Central memory CD4-positive, alpha-beta T cell (primary cell): ENCODE measurements around the gene SCG5.
"Not testable (repeated sequence)": the region's sequence is repeated elsewhere in the genome, so short reads cannot be mapped to it uniquely, and the experiment has no call there.

Experiments
- DNase-seq: peaks from one replicate; pipeline ENCODE4 v3.0.0; 2022
- total RNA-seq, 3 experiments: gene quantifications; one replicate each; lab custom pipeline; 2026; lab: John Stamatoyannopoulos, UW

The SCG5 gene, protein sequence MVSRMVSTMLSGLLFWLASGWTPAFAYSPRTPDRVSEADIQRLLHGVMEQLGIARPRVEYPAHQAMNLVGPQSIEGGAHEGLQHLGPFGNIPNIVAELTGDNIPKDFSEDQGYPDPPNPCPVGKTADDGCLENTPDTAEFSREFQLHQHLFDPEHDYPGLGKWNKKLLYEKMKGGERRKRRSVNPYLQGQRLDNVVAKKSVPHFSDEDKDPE
- total RNA-seq, result 0.05 to 0.19 (median 0.07) reads per million in 3 experiments

GRCh38 chr15:32641517-32642059 lies at the start of gene SCG5:
Gene SCG5 (plus strand): TSS chr15:32641710. CDS start chr15:32643593, 1,883 bp downstream.
- DNase-seq, result no peak

DNA sequence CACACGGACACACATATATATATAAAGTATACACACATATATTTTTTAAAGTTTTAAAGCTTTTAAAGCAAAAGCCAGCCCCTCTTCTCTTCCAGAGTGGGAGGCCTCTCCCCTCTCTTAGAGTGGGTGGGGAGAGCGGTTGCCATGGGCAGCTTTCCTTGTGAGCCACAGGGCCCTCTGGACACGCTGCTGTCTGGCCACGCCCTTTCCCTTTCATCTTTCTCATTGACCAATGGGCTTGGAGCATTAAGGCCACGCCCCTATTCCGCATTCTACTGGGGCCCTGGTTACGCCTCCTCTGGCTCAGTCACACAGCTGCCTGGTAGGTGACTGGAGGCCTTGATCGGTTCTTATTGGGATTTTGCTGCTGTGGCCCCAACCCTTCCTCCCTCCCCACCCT lies 48.4 kb upstream of the SCG5 start, which contains the start of gene GOLGA8N:
Gene GOLGA8N, plus strand, starts transcription at position 306 of the 400 bp plus-strand sequence.
- DNase-seq, result not testable (repeated sequence)

GRCh38 chr15:32609518-32609917 lies 32.0 kb upstream of the SCG5 start:
- DNase-seq, result not testable (repeated sequence)

DNA sequence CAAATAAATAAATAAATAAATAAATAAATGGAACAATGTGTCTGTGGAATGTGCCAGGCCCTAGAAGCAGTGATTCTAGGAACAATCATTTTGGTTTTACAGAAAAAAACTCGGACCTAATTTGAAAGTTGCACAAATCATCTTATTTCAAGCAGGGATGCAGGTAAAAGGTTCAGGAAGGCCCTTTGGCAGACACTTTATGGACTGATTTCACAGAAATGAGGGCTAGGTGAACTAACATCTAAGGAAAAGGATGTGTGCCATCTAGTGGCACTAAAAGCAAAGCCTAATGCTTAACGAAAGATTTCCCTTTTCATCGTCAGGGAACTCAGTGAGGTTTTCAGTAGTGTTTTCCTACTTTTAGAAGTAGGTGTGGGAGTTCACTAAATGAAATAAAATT lies 30.8 kb upstream of the SCG5 start:
- DNase-seq, result not testable (repeated sequence)

GRCh38 chr15:32614712-32615050 lies 26.8 kb upstream of the SCG5 start:
- not testable (repeated sequence) for DNase-seq

DNA sequence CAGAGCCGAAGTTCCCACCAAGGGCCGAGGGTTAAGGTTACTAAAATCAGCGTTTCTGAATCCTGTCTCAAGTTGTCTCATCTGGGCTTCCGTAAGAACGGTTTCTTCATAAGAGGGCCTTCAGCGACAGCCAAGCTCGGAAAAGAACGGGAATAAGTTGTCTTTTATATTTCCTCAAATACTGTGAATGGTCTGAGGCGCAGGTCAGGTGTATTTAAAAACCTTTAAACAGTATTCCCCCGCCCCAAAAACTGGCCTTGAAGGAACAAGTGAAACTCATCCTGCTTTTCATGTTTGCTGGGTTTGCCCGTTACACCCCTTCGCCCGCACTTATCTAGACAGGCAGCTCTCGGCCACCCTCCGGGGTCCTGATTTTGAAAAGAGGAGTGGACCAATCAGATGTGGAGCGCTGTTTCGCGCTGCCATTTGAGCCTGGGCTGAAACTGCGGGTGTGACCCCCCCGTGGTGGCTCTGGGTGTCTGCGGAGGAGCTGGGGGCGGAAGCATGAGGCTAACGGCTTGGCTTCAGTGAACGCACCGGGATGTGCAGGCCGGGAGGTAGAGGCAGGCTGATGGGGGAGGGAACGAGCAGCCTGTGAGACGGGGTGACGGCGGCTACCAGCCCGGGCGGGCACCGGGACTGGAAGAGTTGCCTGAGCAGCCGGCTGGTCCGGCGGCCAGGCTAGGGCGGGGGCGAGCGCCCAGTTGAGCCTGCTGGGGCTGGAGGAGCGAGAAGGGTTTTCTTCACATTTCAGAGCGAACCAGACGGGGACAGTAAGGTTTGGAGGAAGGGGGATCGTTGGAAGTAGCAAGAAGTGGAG lies 26.2 kb upstream of the SCG5 start, which contains the start of gene ARHGAP11A:
Gene ARHGAP11A, plus strand, starts transcription at position 454 of the 820 bp plus-strand sequence. CDS start 708 bp downstream, outside the sequence.
- peak; percentile 86 for DNase-seq

DNA sequence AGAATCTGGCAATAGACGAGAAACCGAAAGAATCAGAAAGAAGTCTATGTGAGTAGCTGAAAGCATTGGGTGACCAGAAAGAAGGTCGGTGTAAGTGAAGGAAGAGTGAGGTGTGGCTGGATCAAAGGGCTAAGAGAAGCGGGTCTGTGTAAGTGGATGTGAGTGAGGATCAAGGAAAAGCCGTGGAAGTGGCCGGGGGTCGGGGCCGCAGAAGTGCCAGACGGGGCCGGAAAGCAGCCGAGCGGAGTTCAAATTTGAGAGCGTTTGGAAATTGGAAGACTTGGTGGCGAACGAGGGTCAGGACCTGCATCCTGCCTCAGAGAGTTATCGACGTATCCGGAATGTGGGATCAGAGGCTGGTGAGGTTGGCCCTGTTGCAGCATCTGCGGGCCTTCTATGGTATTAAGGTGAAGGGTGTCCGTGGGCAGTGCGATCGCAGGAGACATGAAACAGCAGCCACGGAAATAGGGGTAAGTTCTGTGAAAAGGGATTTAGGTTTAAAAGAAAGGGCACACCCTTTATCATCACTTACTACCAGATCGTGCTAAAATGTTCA lies 25.6 kb upstream of the SCG5 start:
- not testable (repeated sequence) for DNase-seq

- no peak for DNase-seq
These were observed 5.1 kb upstream of the SCG5 start for GRCh38 chr15:32636410-32636809.

- DNase-seq, result no peak
These were observed 4.5 kb upstream of the SCG5 start for GRCh38 chr15:32636908-32637567.

- DNase-seq, result no peak
These were observed 3.8 kb upstream of the SCG5 start for GRCh38 chr15:32637704-32638103.

DNA sequence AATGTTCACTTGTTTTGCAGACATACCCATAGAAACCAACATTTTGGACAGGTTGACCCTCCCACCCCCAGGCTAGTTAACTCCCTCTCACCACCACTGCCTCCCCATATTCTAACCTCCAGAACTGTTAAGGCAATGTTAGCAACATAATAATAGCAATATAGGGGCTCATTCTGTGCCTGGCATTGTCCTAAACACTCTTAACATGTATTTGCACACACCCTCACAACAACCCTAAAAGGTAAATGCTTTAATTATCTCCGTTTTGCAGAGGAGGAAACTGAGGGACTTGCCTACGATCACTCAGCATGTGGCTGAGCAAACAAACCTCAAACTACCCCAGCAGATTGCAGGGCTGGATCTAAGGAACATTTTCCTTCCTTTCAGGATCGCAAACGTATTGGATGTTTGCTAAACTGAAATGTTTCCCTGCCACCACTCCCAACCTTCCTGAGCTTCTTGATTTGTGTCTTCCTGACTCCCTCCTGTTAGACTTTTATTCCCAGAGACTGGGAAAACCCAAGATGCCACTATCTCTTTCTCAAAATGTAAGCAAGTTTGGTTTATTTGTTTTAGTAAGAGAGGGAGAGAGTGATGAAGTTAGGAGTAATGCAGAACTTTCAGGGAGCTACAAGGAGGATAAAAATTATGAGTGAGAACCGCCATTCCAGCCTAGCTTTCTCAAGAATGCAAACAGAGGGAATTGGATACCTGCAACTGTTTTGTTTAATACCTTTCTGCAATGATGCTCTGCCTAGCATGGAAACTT lies 1.3 kb downstream of the SCG5 start:
- DNase-seq, result no peak

- DNase-seq, result no peak
These were observed 2.5 kb downstream of the SCG5 start for GRCh38 chr15:32643907-32644445.

DNA sequence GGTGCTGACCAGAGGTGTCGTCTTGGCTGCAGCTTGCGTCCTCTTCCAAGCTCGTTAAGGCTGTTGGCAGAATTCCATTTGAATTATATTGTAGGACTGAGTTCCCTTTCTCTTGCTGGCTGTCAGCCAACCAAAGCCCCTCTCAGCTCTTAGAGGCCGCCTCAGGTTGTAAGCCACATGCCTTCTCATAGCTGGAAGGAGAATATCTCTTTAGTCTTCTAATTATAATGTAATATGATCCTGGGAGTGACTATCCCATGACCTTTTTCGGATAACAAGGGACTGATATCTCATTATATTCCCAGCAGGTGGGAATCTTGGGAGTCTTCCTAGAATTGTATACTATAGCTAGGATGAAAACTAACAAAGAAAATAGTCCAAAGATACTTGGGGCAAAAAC lies 4.8 kb downstream of the SCG5 start:
- no peak for DNase-seq

- no peak for DNase-seq
These were observed 7.8 kb downstream of the SCG5 start for GRCh38 chr15:32649342-32649741.

DNA sequence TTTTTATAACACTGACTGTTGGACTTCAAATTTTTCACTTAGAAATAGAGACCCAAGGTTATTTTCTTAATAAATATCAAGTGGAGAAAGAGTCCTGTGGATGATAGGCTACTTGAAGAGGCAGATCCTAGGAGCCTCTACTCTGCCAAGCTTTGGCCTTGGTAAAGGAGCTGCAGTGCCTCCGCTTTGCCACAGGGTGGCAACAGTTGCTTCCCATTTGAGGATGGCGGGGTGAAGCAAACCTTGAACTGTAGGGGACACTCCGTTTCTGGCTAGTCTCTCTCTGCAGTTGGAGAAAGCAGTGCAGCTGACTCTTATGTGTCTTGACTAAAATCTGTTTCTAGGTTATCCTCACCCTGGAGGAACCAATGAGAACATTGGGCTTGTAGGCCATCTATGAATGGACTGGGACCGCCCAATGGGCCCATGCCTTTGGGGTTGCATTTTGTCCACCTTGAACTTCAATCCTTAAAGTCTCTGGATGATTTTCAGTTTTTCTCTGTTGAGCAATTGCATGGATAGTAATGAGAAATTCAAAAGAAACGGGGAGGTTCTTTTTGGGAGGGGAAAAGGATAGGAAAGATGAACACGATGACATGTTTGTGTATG lies 9.8 kb downstream of the SCG5 start:
- peak; percentile 25 for DNase-seq

GRCh38 chr15:32652178-32652577 lies 10.7 kb downstream of the SCG5 start:
- no peak for DNase-seq

- no peak for DNase-seq
These were observed 14.6 kb downstream of the SCG5 start for GRCh38 chr15:32656091-32656490.

DNA sequence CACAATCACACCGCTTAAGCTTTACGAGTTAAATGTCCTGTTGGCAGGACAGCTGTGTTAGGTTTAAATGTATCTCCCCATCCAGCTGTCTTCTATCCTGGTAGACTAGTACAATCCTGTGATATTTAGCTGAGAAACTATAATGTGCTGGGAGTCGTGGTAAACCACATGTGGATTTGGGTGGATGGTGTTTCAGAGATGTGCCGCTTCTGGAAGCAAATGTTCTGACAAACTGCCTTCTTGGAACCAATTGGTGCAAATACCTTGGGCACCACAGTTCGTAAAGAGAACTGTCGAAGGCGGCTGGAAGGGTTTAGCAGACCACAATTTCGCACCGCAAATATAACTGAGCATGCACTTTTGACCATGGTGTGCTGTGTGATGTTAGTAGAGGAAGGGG lies 15.0 kb downstream of the SCG5 start:
- no peak for DNase-seq

DNA sequence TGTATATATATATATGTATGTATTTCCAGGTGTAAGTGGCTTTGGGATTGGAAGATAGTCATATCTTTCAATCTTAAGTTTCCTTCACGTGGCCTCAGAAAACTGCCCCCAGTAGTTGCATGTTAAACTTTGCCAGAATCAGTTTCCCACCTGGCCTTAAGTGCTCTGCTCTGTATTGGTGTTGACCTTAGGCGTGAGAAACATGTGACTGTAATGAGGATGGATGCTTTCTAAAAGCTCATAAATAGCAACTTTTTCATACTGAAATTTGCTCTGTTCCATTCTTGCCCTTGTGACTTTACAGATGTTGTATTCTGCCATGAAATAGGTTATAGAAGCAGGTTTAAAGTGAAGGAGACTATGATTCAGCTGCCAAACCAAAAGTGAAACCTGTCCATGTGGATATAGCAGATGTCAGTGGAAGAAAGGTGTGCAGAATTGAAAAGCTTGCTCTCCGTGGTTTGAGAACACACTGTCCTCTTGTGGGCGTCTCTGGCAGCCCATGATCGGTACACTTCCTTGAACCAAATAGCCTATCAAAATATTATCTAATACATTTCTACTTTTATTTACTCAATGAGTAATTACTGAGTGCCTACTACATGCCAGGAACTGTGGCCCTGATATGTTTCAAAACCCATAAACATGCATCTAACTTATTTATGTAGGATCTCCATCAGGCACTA lies 15.8 kb downstream of the SCG5 start:
- peak; percentile 2 for DNase-seq

DNA sequence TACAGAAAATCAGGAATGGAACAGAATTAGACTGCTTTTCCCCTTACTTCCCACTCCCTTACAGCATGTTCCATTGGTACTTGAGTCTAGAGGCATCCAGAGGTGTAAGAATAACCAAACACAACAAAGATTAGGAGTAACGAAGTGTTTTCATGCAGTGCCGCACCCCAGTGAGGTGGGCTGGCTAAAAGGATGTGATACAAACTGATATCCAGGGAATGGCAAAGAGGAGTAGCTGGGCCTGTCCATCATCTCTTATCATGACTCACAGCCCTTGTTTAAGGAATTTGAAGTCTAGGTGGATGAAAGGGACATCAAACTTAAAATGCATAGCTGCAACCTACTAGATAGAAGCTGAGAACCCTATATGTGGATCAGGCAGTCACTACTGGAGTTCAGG lies 16.4 kb downstream of the SCG5 start:
- no peak for DNase-seq
